Spleen (tissue), 7 donors: Measurements from ENCODE around the gene LMOD1.
A peak's percentile ranks its signal among the peaks of the same experiment; 100 is the strongest.

Experiments
- POLR2A ChIP-seq, 3 donors: fragments of 450-650 bp; IDR thresholded peaks; one replicate each; pipeline ENCODE4 v1.5.1; 2017; ENCODE audit warnings: antibody characterized with exemption in 3 of 3, mild to moderate bottlenecking in 1 of 3
- POLR2AphosphoS5 ChIP-seq, 3 donors: sonication (generic); formaldehyde crosslinking; IDR thresholded peaks; one replicate each; pipeline ENCODE4 v1.5.1; 2017; ENCODE audit warnings: antibody characterized with exemption in 3 of 3
- TF ChIP-seq, protein P1 (sequence below), 11 experiments: fragments of 200-600 bp in 7 of 11; fragments of 450-650 bp in 4 of 11; sonication (generic) in 4 of 11; IDR thresholded peaks in 8 of 11; conservative IDR thresholded peaks in 3 of 11; 1 replicate in 7 of 11; 2 replicates in 4 of 11; pipeline versions ENCODE4 v1.4.0 to v1.8.0; 2016 to 2021; ENCODE audit warnings: antibody characterized with exemption in 11 of 11, inconsistent platforms in 4 of 11, mild to moderate bottlenecking in 1 of 11
- donor health status: DM: no; HTN: no; CAD: no; lungs with moderate emphysema.
- donor health status: DM: no; HTN: no; CAD: no.
- donor health status: DM: no; HTN: no; CAD: no.

DNA sequence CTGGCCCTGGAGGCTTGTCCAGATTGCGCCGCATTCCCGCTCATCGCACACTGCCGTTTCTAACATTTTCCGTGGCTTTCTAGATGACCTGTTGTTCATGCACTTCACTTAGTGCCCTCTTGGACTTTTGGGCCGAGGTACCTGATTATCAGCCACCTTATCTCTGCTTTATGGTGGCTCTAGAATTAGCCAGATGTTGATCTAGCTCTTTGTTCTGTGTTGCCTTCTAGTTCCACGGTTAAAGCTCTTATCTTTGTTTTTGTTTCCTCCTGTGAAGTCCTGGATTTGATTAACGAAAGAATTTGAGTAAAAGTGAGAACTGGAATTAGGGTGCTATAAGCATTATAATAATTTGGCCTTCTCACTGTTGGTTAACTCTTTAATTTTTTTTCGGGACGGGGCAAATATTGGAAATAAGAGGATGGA is 37.0 kb upstream of the LMOD1 start:
- TF ChIP-seq, protein P1, sequence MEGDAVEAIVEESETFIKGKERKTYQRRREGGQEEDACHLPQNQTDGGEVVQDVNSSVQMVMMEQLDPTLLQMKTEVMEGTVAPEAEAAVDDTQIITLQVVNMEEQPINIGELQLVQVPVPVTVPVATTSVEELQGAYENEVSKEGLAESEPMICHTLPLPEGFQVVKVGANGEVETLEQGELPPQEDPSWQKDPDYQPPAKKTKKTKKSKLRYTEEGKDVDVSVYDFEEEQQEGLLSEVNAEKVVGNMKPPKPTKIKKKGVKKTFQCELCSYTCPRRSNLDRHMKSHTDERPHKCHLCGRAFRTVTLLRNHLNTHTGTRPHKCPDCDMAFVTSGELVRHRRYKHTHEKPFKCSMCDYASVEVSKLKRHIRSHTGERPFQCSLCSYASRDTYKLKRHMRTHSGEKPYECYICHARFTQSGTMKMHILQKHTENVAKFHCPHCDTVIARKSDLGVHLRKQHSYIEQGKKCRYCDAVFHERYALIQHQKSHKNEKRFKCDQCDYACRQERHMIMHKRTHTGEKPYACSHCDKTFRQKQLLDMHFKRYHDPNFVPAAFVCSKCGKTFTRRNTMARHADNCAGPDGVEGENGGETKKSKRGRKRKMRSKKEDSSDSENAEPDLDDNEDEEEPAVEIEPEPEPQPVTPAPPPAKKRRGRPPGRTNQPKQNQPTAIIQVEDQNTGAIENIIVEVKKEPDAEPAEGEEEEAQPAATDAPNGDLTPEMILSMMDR (IDR thresholded peaks at IDR 0.05 in 8 of 11, conservative IDR thresholded peaks at IDR 0.05 in 3 of 11), result peak in 1 of 11 experiments; percentile 5
- TF ChIP-seq POLR2A (IDR thresholded peaks at IDR 0.05) (no peak), POLR2AphosphoS5 (IDR thresholded peaks at IDR 0.05) (no peak)
